Large intestine (tissue), 3 donors: ENCODE results near the gene PRSS16. TPM values are rescaled to one million over a fixed set of nuclear protein-coding genes. Genes with fewer than 3 reads are reported as not detected.

Source experiments
- DNase-seq, 2 donors: peaks; one replicate each; pipeline versions ENCODE4 v3.0.0 to v3.0.0-alpha.2; 2013
- H3K27ac ChIP-seq: one replicate; pipeline ENCODE4 v1.5.1; 2013; ENCODE audit warnings: low read length
- H3K27me3 ChIP-seq: 2 replicates; pipeline ENCODE4 v1.6.1; 2013; ENCODE audit warnings: low read length; ENCODE audit not compliant: control insufficient read depth, insufficient read depth
- H3K36me3 ChIP-seq: 2 replicates; pipeline ENCODE4 v1.6.1; 2013; ENCODE audit warnings: low read length; ENCODE audit not compliant: control insufficient read depth, insufficient read depth
- H3K4me1 ChIP-seq: one replicate; pipeline ENCODE4 v1.6.1; 2013; ENCODE audit warnings: low read length; ENCODE audit not compliant: control insufficient read depth, insufficient read depth
- H3K4me3 ChIP-seq: one replicate; pipeline ENCODE4 v1.5.1; 2013; ENCODE audit warnings: low read length
- H3K9me3 ChIP-seq: one replicate; pipeline ENCODE4 v1.6.1; 2013; ENCODE audit warnings: mild to moderate bottlenecking, low read depth, low read length, moderate library complexity; ENCODE audit not compliant: control insufficient read depth
- WGBS: methylation state at CpG from one replicate; pipeline ENCODE4 v1.1.5; 2013; ENCODE audit warnings: low lambda C conversion rate; ENCODE audit not compliant: insufficient coverage; 5-methylcytosine and 5-hydroxymethylcytosine counted together
- polyA plus RNA-seq: library from polyadenylated mRNA; unstranded; fragments of 120-200 nt; gene quantifications from one replicate; pipeline ENCODE4 v1.2.1, GENCODE V29; 2013

PRSS16 gene
- polyA plus RNA-seq, 1 donor, result 7.9 TPM

- no peak overlapping the region for H3K27ac ChIP-seq
- no peak overlapping the region for H3K4me3 ChIP-seq
- H3K4me1 ChIP-seq, result peaks cover 2% of the 10 kb centered on the region
- WGBS, result 17% methylated on average over 2 of the region's 27 CpGs
- H3K9me3 ChIP-seq, result peaks cover 3% of the 10 kb centered on the region
- H3K27me3 ChIP-seq, result peaks cover 89% of the 10 kb centered on the region
- H3K36me3 ChIP-seq, result no peaks in the 10 kb centered on the region
- peak; percentile 21 to 41 for DNase-seq
Observed at GRCh38 chr6:27296106-27296783, 48.7 kb downstream of the PRSS16 start.

DNA sequence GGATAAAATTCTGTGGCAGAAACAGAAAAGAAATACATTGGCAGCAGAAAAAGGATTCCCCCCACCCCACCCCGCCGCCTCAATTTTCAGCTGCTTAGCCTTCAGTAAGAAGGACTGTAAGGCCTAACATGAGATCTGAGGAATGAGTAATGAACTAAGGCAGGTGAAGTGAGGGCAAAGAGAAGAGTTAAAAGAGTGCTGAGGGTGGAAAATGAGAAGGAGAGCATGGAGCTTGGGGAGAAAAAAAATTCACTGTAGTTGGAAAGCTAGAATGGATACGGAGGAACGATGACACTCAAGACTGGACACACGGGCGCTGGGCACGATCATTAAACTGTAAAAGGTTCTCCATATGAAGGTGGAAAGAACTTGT is 50.0 kb downstream of the PRSS16 start:
- H3K9me3 ChIP-seq, result peaks cover 3% of the 10 kb centered on the region
- H3K36me3 ChIP-seq, result no peaks in the 10 kb centered on the region
- peaks cover 2% of the 10 kb centered on the region for H3K4me1 ChIP-seq
- no peak overlapping the region for H3K27ac ChIP-seq
- DNase-seq, result no peak
- no peak overlapping the region for H3K4me3 ChIP-seq
- H3K27me3 ChIP-seq, result peaks cover 88% of the 10 kb centered on the region
- 20% methylated on average over 2 of the region's 7 CpGs for WGBS

DNA sequence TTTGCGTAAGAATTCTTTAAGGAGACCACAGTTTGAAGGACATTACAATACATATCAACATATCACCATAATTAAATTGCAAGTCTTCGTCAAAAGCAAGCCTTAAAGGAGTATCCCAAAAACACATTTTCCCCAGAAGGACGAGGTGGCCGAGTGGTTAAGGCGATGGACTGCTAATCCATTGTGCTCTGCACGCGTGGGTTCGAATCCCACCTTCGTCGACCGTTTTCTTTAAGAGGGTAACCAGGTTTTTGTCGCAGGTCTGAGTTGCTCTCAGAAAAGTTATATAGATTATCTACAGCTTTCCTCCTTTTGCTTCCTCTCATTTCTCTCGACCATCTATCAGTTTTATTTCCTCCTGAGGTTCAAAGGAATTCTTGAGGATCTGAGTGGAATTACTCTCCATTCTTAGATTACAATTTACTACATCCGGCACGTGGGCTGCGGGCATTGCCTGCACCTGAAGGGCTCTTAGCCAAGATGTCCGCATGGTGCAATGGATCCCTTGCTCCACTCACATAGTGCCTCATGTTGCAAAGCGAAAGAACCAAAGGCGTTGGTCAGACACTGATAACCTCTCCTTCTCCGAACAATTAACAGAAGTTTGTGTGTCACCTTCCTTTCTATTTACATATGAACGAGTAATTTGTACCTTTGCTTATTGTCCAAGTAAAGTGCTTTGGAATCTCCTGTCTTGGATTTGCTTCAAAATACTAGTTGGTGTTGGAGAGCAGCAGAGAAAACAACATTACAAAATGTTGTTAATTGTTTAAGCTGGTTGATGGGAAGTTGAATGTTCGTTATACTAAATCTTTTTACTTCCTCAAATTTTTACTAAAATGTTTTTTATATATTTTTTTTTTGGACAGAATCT is 50.6 kb downstream of the PRSS16 start:
- Histone ChIP-seq H3K4me1 (peaks cover 2% of the 10 kb centered on the region), H3K36me3 (no peaks in the 10 kb centered on the region), H3K27me3 (peaks cover 89% of the 10 kb centered on the region), H3K27ac (no peak overlapping the region), H3K9me3 (peaks cover 3% of the 10 kb centered on the region), H3K4me3 (no peak overlapping the region)
- DNase-seq, result no peak
- 50% methylated on average over 2 of the region's 22 CpGs for WGBS

GRCh38 chr6:27303613-27304272 is 56.2 kb downstream of the PRSS16 start:
- Histone ChIP-seq H3K27me3 (peaks cover 80% of the 10 kb centered on the region), H3K4me3 (no peak overlapping the region)
- 47% methylated on average over 5 of the region's 16 CpGs for WGBS

More at GRCh38 chr6:27303613-27304272, 56.2 kb downstream of the PRSS16 start:
- Histone ChIP-seq H3K27ac (no peak overlapping the region), H3K4me1 (no peaks in the 10 kb centered on the region), H3K9me3 (no peaks in the 10 kb centered on the region), H3K36me3 (no peaks in the 10 kb centered on the region)
- DNase-seq, result no peak

Other genes starting within 250 kb of the PRSS16 start
- not detected for gene POM121L2, start 64.6 kb downstream of the PRSS16 start, polyA plus RNA-seq
- gene ZNF391, start 141.1 kb downstream of the PRSS16 start, polyA plus RNA-seq, result 4.2 TPM
- gene ZNF184, start 225.4 kb downstream of the PRSS16 start, polyA plus RNA-seq, result 7.4 TPM